GM12874 (cell line): Measurements from ENCODE around the gene FAM83D.

Experiments
- CTCF ChIP-seq: IDR thresholded peaks from 2 replicates; pipeline ENCODE4 v1.5.1; 2011; ENCODE audit warnings: low read depth, mild to moderate bottlenecking, control low read depth, low read length, moderate library complexity; ENCODE audit not compliant: insufficient read depth

Gene FAM83D

DNA sequence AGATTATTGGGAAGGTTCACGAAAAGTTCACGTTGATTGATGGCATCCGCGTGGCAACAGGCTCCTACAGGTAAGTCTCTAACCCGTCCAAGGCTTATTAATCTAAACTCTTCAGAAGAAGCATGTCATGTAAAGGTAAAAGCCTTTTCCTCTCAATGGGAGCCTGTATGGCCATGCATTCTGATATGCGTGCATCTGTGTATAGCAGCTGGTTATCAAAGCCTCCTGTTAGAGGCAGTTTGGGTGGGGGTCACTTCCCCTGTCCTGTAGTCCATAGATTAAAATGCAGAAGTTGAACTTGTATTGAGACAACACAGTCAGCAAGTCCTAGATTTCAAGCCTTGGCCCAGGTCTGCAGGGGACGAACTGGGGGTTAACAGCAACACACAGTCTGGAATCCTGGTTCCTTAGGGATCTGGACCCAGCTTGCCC is 21.7 kb downstream of the FAM83D start:
- TF ChIP-seq CTCF: no peak

- TF ChIP-seq CTCF: no peak
Measured at GRCh38 chr20:38950254-38950653, 24.0 kb downstream of the FAM83D start.

- TF ChIP-seq CTCF: no peak
Measured at GRCh38 chr20:38951611-38952010, 25.4 kb downstream of the FAM83D start.

- TF ChIP-seq CTCF: no peak
Measured at GRCh38 chr20:38952153-38952552, 25.9 kb downstream of the FAM83D start.

DNA sequence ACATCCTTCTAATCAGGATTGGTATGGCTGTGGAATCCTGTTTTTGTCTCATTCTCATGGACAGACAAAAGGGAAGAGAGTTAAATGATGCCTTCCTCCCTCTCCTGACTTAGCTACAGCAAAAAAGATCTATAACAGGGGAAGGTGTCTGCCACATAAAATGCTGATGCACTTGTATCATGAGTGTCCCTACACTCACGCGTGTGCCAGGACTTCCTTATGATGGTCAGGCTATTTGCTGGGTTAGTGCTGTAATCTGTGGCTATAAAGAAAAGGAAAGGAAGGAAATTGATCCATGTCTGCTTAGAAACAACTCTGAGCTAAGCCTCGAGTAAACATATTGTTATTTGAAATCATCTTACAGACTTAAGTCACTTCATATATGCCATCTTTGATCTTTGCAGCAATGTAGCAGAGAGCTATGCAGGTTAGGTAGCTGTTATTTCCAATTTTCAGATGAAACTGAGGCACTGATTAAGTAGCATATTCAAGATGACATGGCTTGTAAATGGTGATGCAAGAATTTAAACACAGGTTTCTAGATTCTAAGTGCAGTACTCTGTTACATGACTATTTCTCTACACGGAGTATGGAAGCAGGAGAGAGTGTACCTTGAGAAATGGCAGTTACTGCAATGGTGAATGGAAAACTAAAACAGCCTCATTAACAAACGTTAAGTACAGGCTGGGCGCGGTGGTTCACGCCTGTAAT is 27.6 kb downstream of the FAM83D start:
- no peak for TF ChIP-seq CTCF

- TF ChIP-seq CTCF: no peak
Measured at GRCh38 chr20:38957235-38957876, 31.1 kb downstream of the FAM83D start.

- no peak for TF ChIP-seq CTCF
Measured at GRCh38 chr20:38957915-38958485, 31.8 kb downstream of the FAM83D start.
